ENCODE measurements around the gene ADAM12.

DNA sequence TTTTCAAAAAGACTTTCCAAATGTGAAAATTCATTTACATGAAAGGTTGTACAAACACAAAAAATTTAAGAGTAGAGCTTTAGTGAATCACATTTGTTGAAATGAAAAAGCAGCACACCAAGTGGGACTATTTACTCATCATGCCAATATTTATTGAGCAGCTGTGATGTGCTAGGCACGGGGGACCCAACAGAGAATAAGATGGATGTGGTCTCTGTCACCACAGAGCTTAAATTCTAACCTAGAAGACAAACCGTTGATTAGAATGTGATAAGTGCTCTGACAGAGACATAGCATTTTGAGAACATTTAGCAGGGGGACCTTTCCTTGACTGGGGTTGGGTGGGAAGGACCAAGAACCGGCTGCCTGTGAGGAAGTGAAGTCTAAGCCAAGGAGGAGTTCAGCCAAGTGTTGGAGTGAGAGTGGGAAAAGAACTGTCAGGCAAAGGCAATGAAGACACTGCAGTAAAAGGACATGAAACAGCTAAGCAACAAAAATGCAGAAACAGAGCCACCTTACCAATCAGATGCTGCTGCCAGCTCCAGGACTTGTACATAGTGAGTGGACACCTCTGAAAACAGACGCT lies 19.1 kb downstream of the ADAM12 start:
- TF ChIP-seq POLR2A (IDR thresholded peaks at IDR 0.05; ENCODE audit: low read depth, low read length): no peak
- TF ChIP-seq, protein P1, sequence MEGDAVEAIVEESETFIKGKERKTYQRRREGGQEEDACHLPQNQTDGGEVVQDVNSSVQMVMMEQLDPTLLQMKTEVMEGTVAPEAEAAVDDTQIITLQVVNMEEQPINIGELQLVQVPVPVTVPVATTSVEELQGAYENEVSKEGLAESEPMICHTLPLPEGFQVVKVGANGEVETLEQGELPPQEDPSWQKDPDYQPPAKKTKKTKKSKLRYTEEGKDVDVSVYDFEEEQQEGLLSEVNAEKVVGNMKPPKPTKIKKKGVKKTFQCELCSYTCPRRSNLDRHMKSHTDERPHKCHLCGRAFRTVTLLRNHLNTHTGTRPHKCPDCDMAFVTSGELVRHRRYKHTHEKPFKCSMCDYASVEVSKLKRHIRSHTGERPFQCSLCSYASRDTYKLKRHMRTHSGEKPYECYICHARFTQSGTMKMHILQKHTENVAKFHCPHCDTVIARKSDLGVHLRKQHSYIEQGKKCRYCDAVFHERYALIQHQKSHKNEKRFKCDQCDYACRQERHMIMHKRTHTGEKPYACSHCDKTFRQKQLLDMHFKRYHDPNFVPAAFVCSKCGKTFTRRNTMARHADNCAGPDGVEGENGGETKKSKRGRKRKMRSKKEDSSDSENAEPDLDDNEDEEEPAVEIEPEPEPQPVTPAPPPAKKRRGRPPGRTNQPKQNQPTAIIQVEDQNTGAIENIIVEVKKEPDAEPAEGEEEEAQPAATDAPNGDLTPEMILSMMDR (IDR thresholded peaks at IDR 0.05; ENCODE audit: extremely low read depth in 1 of 2, insufficient read depth in 1 of 2, low read depth in 1 of 2, low read length in 2 of 2): no peak
